Measurements from ENCODE around the gene XDH.

XDH gene

DNA sequence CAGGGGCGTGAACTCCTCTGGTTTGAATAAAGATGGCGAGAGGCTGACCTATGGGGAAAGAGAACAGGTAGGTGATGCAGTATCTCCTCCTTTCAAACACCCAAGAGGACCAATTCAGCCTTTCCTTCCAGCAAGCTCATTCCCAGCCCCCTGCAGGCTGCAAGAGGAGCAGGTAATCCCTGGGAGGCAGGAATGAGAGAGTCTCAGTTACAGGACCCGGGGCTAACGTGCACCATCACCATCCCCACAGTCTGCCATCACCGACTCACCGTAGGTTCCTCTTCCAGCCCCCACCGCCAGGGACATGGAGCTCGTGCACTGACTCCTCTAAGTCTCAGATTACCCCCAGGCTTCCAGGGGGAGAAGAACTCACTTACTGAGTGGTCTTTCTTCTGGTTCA lies 26.7 kb downstream of the XDH start:
- no peaks in the 10 kb centered on the region for H3K36me3 ChIP-seq (ENCODE audit: control insufficient read depth in 1 of 2, insufficient read depth in 2 of 2, low read depth in 1 of 2, low read length in 2 of 2)
- H4K8ac ChIP-seq (ENCODE audit: low read length): no peak overlapping the region
- peaks cover 13% of the 10 kb centered on the region for H3K4me1 ChIP-seq (ENCODE audit: control insufficient read depth, insufficient read depth, low read depth, low read length)
- 70% methylated on average over 6 of the region's 8 CpGs for WGBS
- no peak overlapping the region for H3K4me3 ChIP-seq (ENCODE audit: insufficient read depth in 1 of 2, low read depth in 1 of 2, low read length in 2 of 2)
- H3K27me3 ChIP-seq (ENCODE audit: control insufficient read depth in 1 of 2, insufficient read depth in 1 of 2, low read length in 2 of 2): no peaks in the 10 kb centered on the region
- H2AK5ac ChIP-seq (ENCODE audit: low read length, severe bottlenecking): no peak overlapping the region
- no peak overlapping the region for H3K4ac ChIP-seq (ENCODE audit: low read depth in 1 of 2, low read length in 2 of 2)
- no peak for DNase-seq
- no peak overlapping the region for H3K27ac ChIP-seq (ENCODE audit: low read length, poor library complexity, severe bottlenecking)
- H3K18ac ChIP-seq (ENCODE audit: low read depth in 1 of 2, low read length in 2 of 2): no peak overlapping the region
- H3K9ac ChIP-seq (ENCODE audit: low read length): no peak overlapping the region
- H4K91ac ChIP-seq (ENCODE audit: low read length): no peak overlapping the region
- no peak overlapping the region for H3K14ac ChIP-seq (ENCODE audit: low read length in 2 of 2)
- H2BK12ac ChIP-seq (ENCODE audit: low read length in 2 of 2): no peak overlapping the region
- no peak overlapping the region for H2BK15ac ChIP-seq (ENCODE audit: low read depth, poor library complexity, severe bottlenecking)
- no peaks in the 10 kb centered on the region for H3K9me3 ChIP-seq (ENCODE audit: control insufficient read depth, low read length)
- no peak overlapping the region for H2BK120ac ChIP-seq (ENCODE audit: low read depth, low read length)
- no peak overlapping the region for H3K23ac ChIP-seq (ENCODE audit: low read length in 2 of 2)
- no peak overlapping the region for H3K4me2 ChIP-seq (ENCODE audit: low read length, poor library complexity, severe bottlenecking)
- no peak overlapping the region for H2AFZ ChIP-seq (ENCODE audit: low read depth, low read length)
- H2BK5ac ChIP-seq (ENCODE audit: low read depth, low read length, poor library complexity, severe bottlenecking): no peak overlapping the region
- H3K79me1 ChIP-seq (replicated peaks; ENCODE audit: low read length, poor library complexity, severe bottlenecking): no peaks in the 10 kb centered on the region

- Histone ChIP-seq H3K14ac (ENCODE audit: low read length in 2 of 2) (no peak overlapping the region), H2AK5ac (ENCODE audit: low read length, severe bottlenecking) (no peak overlapping the region), H3K4me2 (ENCODE audit: low read length, poor library complexity, severe bottlenecking) (no peak overlapping the region), H2BK120ac (ENCODE audit: low read depth, low read length) (no peak overlapping the region), H3K9ac (ENCODE audit: low read length) (no peak overlapping the region), H2BK5ac (ENCODE audit: low read depth, low read length, poor library complexity, severe bottlenecking) (no peak overlapping the region), H2BK15ac (ENCODE audit: low read depth, poor library complexity, severe bottlenecking) (no peak overlapping the region), H4K8ac (ENCODE audit: low read length) (no peak overlapping the region), H3K4ac (ENCODE audit: low read depth in 1 of 2, low read length in 2 of 2) (no peak overlapping the region), H3K36me3 (ENCODE audit: control insufficient read depth in 1 of 2, insufficient read depth in 2 of 2, low read depth in 1 of 2, low read length in 2 of 2) (no peaks in the 10 kb centered on the region), H2AFZ (ENCODE audit: low read depth, low read length) (no peak overlapping the region), H3K4me3 (ENCODE audit: insufficient read depth in 1 of 2, low read depth in 1 of 2, low read length in 2 of 2) (no peak overlapping the region), H4K91ac (ENCODE audit: low read length) (no peak overlapping the region), H3K18ac (ENCODE audit: low read depth in 1 of 2, low read length in 2 of 2) (no peak overlapping the region), H2BK12ac (ENCODE audit: low read length in 2 of 2) (no peak overlapping the region), H3K27me3 (ENCODE audit: control insufficient read depth in 1 of 2, insufficient read depth in 1 of 2, low read length in 2 of 2) (no peaks in the 10 kb centered on the region), H3K4me1 (ENCODE audit: control insufficient read depth, insufficient read depth, low read depth, low read length) (peaks cover 18% of the 10 kb centered on the region), H3K79me1 (replicated peaks; ENCODE audit: low read length, poor library complexity, severe bottlenecking) (no peaks in the 10 kb centered on the region), H3K27ac (ENCODE audit: low read length, poor library complexity, severe bottlenecking) (no peak overlapping the region), H3K9me3 (ENCODE audit: control insufficient read depth, low read length) (no peaks in the 10 kb centered on the region), H3K23ac (ENCODE audit: low read length in 2 of 2) (no peak overlapping the region)
- no peak for DNase-seq
Measured at GRCh38 chr2:31386648-31387047, 27.9 kb downstream of the XDH start.

DNA sequence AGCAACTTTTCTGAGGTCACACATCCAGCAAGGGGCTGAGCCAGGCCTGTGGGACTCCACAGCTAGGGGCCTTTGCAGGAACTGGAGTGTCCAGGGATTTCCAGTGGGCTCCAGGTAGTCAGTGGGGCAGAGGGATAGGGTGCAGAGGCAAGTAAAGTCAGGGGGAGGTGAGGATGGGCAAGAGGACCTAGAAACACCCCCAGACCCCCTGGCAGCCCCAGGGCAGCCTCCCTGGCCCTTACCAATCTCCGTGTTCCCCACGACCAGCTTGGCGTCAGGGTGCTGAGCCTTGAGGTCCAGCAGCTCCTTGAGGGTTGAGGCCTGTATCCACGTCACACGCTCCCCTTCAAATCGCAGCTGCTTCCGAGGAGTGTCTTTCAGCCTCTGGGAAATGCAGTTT lies 28.4 kb downstream of the XDH start:
- no peak overlapping the region for H2AK5ac ChIP-seq (ENCODE audit: low read length, severe bottlenecking)
- no peak for DNase-seq
- H3K79me1 ChIP-seq (replicated peaks; ENCODE audit: low read length, poor library complexity, severe bottlenecking): no peaks in the 10 kb centered on the region
- no peak overlapping the region for H3K4me3 ChIP-seq (ENCODE audit: insufficient read depth in 1 of 2, low read depth in 1 of 2, low read length in 2 of 2)
- H3K4me2 ChIP-seq (ENCODE audit: low read length, poor library complexity, severe bottlenecking): no peak overlapping the region
- H3K9ac ChIP-seq (ENCODE audit: low read length): no peak overlapping the region
- no peaks in the 10 kb centered on the region for H3K27me3 ChIP-seq (ENCODE audit: control insufficient read depth in 1 of 2, insufficient read depth in 1 of 2, low read length in 2 of 2)
- no peak overlapping the region for H2BK120ac ChIP-seq (ENCODE audit: low read depth, low read length)
- no peak overlapping the region for H3K14ac ChIP-seq (ENCODE audit: low read length in 2 of 2)
- no peaks in the 10 kb centered on the region for H3K36me3 ChIP-seq (ENCODE audit: control insufficient read depth in 1 of 2, insufficient read depth in 2 of 2, low read depth in 1 of 2, low read length in 2 of 2)
- no peak overlapping the region for H4K91ac ChIP-seq (ENCODE audit: low read length)
- no peaks in the 10 kb centered on the region for H3K9me3 ChIP-seq (ENCODE audit: control insufficient read depth, low read length)
- no peak overlapping the region for H2AFZ ChIP-seq (ENCODE audit: low read depth, low read length)
- no peak overlapping the region for H2BK15ac ChIP-seq (ENCODE audit: low read depth, poor library complexity, severe bottlenecking)
- no peak overlapping the region for H3K23ac ChIP-seq (ENCODE audit: low read length in 2 of 2)
- no peak overlapping the region for H4K8ac ChIP-seq (ENCODE audit: low read length)
- no peak overlapping the region for H3K18ac ChIP-seq (ENCODE audit: low read depth in 1 of 2, low read length in 2 of 2)
- H3K27ac ChIP-seq (ENCODE audit: low read length, poor library complexity, severe bottlenecking): no peak overlapping the region
- WGBS: 89% methylated on average over 5 of the region's 7 CpGs
- H3K4ac ChIP-seq (ENCODE audit: low read depth in 1 of 2, low read length in 2 of 2): no peak overlapping the region
- peaks cover 18% of the 10 kb centered on the region for H3K4me1 ChIP-seq (ENCODE audit: control insufficient read depth, insufficient read depth, low read depth, low read length)
- no peak overlapping the region for H2BK5ac ChIP-seq (ENCODE audit: low read depth, low read length, poor library complexity, severe bottlenecking)
- H2BK12ac ChIP-seq (ENCODE audit: low read length in 2 of 2): no peak overlapping the region

- no peak overlapping the region for H3K4me3 ChIP-seq (ENCODE audit: insufficient read depth in 1 of 2, low read depth in 1 of 2, low read length in 2 of 2)
- peak overlapping the region in 1 of 2 experiments; percentile 69 for H2BK12ac ChIP-seq (ENCODE audit: low read length in 2 of 2)
- no peak overlapping the region for H3K14ac ChIP-seq (ENCODE audit: low read length in 2 of 2)
- H3K4me1 ChIP-seq (ENCODE audit: control insufficient read depth, insufficient read depth, low read depth, low read length): peaks cover 18% of the 10 kb centered on the region
- H3K23ac ChIP-seq (ENCODE audit: low read length in 2 of 2): no peak overlapping the region
- H3K9ac ChIP-seq (ENCODE audit: low read length): peak overlapping the region; percentile 88
- DNase-seq: peak; percentile 76
- H3K79me1 ChIP-seq (replicated peaks; ENCODE audit: low read length, poor library complexity, severe bottlenecking): no peaks in the 10 kb centered on the region
- H2BK15ac ChIP-seq (ENCODE audit: low read depth, poor library complexity, severe bottlenecking): no peak overlapping the region
- H3K9me3 ChIP-seq (ENCODE audit: control insufficient read depth, low read length): no peaks in the 10 kb centered on the region
- H3K18ac ChIP-seq (ENCODE audit: low read depth in 1 of 2, low read length in 2 of 2): no peak overlapping the region
- WGBS: 33% methylated on average over 3 of the region's 3 CpGs
- H3K4me2 ChIP-seq (ENCODE audit: low read length, poor library complexity, severe bottlenecking): no peak overlapping the region
- H4K91ac ChIP-seq (ENCODE audit: low read length): no peak overlapping the region
- H3K4ac ChIP-seq (ENCODE audit: low read depth in 1 of 2, low read length in 2 of 2): no peak overlapping the region
- H3K36me3 ChIP-seq (ENCODE audit: control insufficient read depth in 1 of 2, insufficient read depth in 2 of 2, low read depth in 1 of 2, low read length in 2 of 2): no peaks in the 10 kb centered on the region
- no peak overlapping the region for H2AFZ ChIP-seq (ENCODE audit: low read depth, low read length)
- H2AK5ac ChIP-seq (ENCODE audit: low read length, severe bottlenecking): peak overlapping the region; percentile 83
- H2BK5ac ChIP-seq (ENCODE audit: low read depth, low read length, poor library complexity, severe bottlenecking): no peak overlapping the region
- no peak overlapping the region for H2BK120ac ChIP-seq (ENCODE audit: low read depth, low read length)
- H3K27me3 ChIP-seq (ENCODE audit: control insufficient read depth in 1 of 2, insufficient read depth in 1 of 2, low read length in 2 of 2): no peaks in the 10 kb centered on the region
- peak overlapping the region; percentile 87 for H3K27ac ChIP-seq (ENCODE audit: low read length, poor library complexity, severe bottlenecking)
- H4K8ac ChIP-seq (ENCODE audit: low read length): no peak overlapping the region
Measured at GRCh38 chr2:31384771-31385276, 29.7 kb downstream of the XDH start.

Measured in mesenchymal stem cell (in vitro differentiated cells and primary cell).